AG20443 (cell line): ENCODE results near the gene ZBTB33.

Experiments
- DNase-seq: peaks from one replicate; pipeline ENCODE4 v3.0.0; 2012; ENCODE audit warnings: low spot score, mixed read lengths

Gene ZBTB33

GRCh38 chrX:120264341-120264740, 13.7 kb downstream of the ZBTB33 start:
- no peak for DNase-seq

GRCh38 chrX:120269373-120270035, 18.9 kb downstream of the ZBTB33 start:
- no peak for DNase-seq

GRCh38 chrX:120270567-120270966, 20.0 kb downstream of the ZBTB33 start:
- no peak for DNase-seq

DNA sequence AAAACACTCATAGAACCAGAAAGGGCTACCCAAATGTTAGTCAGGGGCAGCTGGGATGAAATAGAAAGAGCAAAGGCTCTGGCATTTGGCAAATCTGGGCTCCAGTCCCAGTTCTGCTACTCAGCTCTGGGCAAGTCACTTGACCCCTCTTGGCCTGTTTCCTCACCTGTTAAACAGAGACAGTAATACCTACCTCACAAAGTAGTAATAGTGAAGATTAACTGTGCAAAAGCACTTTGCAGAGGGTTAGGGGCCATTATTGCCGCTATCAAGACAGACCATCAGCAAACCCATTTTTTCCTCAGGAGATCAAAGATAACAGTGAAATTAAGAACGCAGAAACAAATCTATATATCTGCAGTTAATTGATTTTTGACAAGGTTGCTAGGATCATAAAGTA, 20.6 kb downstream of the ZBTB33 start:
- DNase-seq: no peak

DNA sequence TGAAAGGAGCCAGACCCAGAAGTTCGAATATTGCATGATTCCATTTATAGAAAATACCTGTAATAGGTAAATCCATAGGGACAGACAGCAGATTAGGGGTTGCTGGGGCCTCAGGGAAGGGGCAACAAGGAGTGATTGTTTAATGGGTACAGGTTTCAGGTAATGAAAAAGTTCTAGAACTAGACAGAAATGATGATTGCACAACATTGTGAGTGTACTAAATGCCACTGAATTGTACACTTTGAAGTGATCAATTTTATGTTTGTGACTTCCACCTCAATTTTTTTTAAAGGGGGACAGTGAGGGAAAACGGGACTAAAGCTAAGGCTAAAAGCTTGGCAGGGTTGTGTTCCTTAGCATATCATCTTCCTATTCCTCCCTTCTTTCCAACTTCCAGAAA, 23.5 kb downstream of the ZBTB33 start:
- no peak for DNase-seq

GRCh38 chrX:120274958-120275357, 24.3 kb downstream of the ZBTB33 start:
- DNase-seq: no peak

DNA sequence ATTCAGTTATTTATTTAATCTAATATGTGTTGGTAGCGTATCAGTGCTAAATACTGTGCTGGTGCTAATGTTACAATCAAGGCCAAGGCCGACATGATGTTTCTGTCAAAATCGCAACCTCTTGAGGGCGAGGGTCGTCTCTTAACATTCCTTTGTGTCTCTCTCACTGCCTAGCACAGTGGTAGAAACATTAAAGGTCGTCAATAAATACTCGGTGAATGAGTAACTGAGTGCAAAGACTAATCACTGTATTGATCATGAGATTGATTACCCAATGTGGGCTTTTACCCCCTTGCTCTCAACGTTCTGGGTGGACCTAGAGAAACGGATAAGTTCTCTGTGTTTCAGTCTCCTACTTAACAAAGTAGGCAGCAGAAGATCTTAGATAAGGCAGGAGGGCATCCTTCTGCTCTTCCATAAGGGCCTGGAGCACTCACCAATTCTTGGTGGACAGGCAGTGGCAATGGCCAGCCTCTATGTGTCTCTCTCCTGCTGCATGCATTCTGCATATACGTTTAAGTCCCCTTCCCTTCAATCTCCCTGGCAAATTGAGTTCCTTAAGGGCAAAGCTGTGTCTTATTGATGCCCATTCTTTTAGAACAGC, 30.5 kb downstream of the ZBTB33 start:
- no peak for DNase-seq

- DNase-seq: no peak
These were observed 31.1 kb downstream of the ZBTB33 start for GRCh38 chrX:120281761-120282160.

GRCh38 chrX:120282697-120283096, 32.1 kb downstream of the ZBTB33 start:
- no peak for DNase-seq

DNA sequence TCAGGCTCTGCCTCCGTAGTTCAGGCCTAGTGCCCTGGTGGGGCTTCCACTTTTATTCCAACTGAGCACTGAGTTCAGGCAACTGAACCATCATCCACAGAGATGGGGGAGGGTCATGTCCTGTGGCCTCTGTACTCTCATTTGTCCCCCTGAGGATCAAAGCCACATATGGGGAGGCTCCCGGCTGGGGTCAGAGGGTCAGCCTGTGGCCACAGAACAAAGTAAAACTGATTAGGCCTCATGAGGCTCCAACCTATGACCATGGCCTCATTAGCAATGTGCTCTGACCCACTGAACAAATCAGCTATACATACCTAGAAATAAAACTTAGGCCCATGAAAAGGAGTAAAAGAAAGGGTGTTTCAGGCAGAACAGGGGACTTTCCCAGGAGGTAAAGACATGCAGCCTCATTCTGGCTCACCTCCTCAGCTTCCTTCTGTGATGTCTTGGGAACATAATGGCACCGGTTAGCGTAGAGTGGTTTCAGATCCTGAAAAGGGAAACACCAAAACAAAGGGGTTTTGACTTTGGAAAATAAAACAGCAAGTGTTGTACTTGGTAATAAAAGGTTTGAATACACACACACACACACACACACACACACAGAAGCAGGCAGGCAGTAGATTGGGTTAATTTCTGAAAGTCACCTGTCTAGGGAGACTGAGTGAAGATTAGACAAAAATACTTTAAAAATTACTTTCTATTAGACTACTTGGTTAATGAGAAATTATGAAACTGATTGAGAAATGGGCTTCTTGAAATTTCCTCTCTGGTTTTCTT, 36.3 kb downstream of the ZBTB33 start:
- no peak for DNase-seq

GRCh38 chrX:120287513-120288112, 37.0 kb downstream of the ZBTB33 start:
- DNase-seq: no peak

GRCh38 chrX:120290107-120290506, 39.5 kb downstream of the ZBTB33 start:
- DNase-seq: no peak

- DNase-seq: no peak
These were observed 40.6 kb downstream of the ZBTB33 start for GRCh38 chrX:120291211-120291610.

GRCh38 chrX:120293015-120293414, 42.4 kb downstream of the ZBTB33 start:
- DNase-seq: no peak

- DNase-seq: no peak
These were observed 44.0 kb downstream of the ZBTB33 start for GRCh38 chrX:120294651-120295050.

DNA sequence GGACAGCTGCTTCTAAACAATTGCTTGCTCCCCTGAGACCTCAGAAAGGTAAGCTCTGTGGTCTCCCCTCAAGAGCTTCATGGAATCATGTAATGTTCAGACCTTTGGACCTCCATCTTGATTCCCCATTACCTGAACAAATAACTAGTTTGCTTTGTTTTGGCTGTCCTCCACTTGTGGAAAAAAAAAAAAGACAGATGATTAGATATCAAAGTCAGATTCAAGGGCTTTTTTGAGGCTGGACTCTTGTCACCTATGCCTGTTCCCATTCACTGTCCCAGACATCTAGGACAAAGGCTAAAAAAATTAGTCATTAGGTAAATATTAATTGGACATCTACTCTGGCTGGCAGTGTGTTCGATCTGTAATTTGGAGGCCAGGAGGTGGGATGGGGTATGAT, 47.3 kb downstream of the ZBTB33 start:
- DNase-seq: no peak

DNA sequence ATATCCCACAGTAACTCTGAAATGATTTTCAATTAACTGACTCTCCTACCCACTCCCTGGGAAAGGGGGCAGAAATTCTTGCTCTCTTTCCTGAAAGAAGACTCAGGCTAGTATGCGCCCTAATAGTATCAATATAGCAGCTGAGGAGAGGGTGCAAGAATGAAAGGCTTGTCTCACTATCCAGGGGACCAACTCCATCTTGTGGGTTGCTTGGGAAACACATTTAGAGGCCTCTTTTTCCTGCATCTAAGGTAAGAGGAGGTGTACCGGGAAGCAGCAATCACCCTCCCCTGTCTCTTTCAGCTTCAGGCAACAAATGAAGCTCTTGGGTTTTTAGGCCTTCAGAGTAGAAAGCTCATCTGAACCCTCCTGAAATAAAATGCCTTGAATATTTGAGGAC, 49.3 kb downstream of the ZBTB33 start:
- no peak for DNase-seq

- no peak for DNase-seq
These were observed 50.9 kb downstream of the ZBTB33 start for GRCh38 chrX:120301497-120301896.

DNA sequence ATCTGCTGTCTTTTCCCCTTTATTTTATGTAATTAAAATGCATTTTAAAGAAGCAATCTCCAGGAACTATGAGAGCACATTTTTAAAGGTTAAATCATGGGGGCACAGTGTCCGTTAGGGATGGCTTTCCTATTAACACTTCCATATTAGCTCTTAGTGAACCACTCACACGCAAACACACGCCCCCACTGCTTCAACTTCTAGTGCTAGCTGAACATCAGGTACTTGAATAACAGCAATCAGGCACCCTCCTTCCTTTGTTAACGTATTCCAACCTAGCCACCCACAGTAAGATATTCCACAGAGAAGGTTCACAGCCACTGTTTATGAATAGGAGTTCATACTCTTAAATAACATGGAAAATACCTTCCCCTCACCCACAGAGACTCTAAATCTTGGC, 51.3 kb downstream of the ZBTB33 start:
- DNase-seq: no peak

DNA sequence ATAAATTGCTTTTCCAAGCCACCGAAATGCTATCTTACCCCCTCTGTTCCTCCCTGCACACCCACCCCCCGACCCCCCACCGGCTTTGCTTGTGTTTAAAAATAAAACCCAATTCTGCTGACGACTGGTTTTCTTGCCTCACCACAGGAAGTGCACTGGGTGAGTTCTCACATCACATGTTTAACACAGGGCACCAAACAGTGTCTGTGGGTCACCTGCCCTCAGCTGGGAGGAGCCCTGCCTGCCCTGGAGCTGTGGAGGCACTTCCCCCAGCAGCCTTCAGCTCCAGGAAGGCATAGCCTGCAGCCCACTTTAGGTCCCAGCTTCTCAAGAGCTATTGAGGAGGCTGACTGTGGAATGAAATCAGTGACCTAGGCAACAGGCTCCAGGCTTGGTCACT, 51.8 kb downstream of the ZBTB33 start:
- no peak for DNase-seq

- no peak for DNase-seq
These were observed 53.6 kb downstream of the ZBTB33 start for GRCh38 chrX:120304256-120304655.

- DNase-seq: no peak
These were observed 55.0 kb downstream of the ZBTB33 start for GRCh38 chrX:120305531-120306141.

- DNase-seq: no peak
These were observed 56.0 kb downstream of the ZBTB33 start for GRCh38 chrX:120306630-120307029.
